ENCODE measurements around the gene GRAMD1B. TPM values are rescaled to one million over a fixed set of nuclear protein-coding genes. Genes with fewer than 3 reads are reported as not detected.

GRAMD1B gene
- total and polyA plus RNA-seq, 12 donors = 7.3 to 41.0 (median 21.0) TPM

DNA sequence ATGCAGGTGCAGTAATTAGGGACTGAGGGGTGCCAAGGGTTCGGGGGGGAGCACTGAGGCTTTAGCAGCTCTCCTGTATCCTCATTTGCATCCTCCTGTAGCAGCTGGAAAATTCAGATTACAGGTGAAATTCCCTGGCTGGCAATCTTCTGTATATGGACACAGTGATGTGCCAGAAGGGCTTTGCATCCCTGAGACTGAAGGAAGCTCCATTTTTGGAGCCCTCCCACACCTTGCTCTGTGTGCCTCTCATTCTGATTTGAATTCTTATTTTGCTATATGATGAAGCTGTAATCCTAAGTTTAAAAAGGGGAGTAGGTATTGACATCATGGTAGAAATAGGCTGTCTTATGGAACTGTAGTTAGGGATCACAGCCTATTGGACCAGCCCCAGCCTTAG, 177.7 kb downstream of the GRAMD1B start:
- DNase-seq (no peak), ATAC-seq (no peak)
- no peaks in the 10 kb centered on the region for H3K27me3 ChIP-seq
- peaks cover 0 to 90% (median 0%) of the 10 kb centered on the region in 9 donors for H3K36me3 ChIP-seq
- no peaks in the 10 kb centered on the region for H3K9me3 ChIP-seq
- no peak overlapping the region for H3K27ac ChIP-seq
- no peak overlapping the region for H3K4me3 ChIP-seq
- TF ChIP-seq, protein P1, sequence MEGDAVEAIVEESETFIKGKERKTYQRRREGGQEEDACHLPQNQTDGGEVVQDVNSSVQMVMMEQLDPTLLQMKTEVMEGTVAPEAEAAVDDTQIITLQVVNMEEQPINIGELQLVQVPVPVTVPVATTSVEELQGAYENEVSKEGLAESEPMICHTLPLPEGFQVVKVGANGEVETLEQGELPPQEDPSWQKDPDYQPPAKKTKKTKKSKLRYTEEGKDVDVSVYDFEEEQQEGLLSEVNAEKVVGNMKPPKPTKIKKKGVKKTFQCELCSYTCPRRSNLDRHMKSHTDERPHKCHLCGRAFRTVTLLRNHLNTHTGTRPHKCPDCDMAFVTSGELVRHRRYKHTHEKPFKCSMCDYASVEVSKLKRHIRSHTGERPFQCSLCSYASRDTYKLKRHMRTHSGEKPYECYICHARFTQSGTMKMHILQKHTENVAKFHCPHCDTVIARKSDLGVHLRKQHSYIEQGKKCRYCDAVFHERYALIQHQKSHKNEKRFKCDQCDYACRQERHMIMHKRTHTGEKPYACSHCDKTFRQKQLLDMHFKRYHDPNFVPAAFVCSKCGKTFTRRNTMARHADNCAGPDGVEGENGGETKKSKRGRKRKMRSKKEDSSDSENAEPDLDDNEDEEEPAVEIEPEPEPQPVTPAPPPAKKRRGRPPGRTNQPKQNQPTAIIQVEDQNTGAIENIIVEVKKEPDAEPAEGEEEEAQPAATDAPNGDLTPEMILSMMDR (IDR thresholded peaks at IDR 0.05) = no peak
- H3K4me1 ChIP-seq = peaks cover 0 to 19% (median 0%) of the 10 kb centered on the region in 9 donors
- intact Hi-C loops (cut with DNase I) = no loop called here
- WGBS, 2 donors = 86 to 90% methylated on average over 1 of the region's 1 CpG

DNA sequence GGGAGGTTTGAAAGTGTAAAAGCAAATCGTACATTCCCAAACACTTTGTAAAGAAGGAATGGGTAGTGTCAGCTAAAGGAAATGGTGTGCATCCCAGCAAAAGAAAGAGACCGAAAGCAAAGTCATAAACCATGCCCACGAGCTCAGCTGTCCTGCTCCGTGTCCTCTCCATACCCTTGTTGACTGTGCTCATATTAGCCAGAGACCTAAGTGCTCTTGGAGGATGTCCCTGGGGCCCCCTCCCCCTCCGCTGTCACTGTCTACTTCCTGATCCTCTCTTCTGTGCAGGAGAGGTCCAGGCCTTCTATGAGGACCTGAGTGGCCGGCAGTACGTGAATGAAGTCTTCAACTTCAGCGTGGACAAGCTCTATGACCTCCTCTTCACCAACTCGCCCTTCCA, 178.3 kb downstream of the GRAMD1B start:
- Histone ChIP-seq H3K9me3 (no peaks in the 10 kb centered on the region), H3K27ac (no peak overlapping the region), H3K27me3 (no peaks in the 10 kb centered on the region), H3K4me1 (peaks cover 0 to 14% (median 0%) of the 10 kb centered on the region in 9 donors), H3K4me3 (no peak overlapping the region), H3K36me3 (peaks cover 0 to 90% (median 0%) of the 10 kb centered on the region in 9 donors)
- ATAC-seq (peak in 2 of 8 donors; percentile 11 to 54), DNase-seq (no peak)
- 86 to 87% methylated on average over 9 of the region's 9 CpGs for WGBS, 2 donors
- TF ChIP-seq, protein P1 (IDR thresholded peaks at IDR 0.05) = no peak
- intact Hi-C loops (cut with DNase I) = no loop called here

DNA sequence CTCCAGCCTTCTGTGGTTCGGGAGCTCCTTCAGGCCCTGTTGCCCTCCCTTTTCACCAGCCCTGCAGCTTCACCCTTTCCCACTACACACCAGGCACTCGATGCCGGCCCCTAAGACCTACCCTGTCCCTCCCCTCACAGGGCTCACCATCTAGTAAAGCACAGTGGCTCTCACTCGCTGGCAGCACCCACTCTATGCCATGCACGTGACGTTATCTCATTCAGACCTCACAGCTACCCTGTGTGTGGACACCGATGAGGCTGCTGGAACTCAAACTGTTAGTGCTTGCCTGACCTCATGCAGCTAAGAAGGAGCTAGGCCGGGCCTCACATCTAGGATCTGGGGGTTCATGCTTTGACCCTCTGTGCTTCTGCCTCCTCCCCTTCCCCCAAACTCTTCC, 178.9 kb downstream of the GRAMD1B start:
- Histone ChIP-seq H3K9me3 (no peaks in the 10 kb centered on the region), H3K27me3 (no peaks in the 10 kb centered on the region), H3K4me1 (peaks cover 0 to 8% (median 0%) of the 10 kb centered on the region in 9 donors), H3K27ac (no peak overlapping the region), H3K4me3 (no peak overlapping the region), H3K36me3 (peaks cover 0 to 91% (median 0%) of the 10 kb centered on the region in 9 donors)
- TF ChIP-seq, protein P1 (IDR thresholded peaks at IDR 0.05) = no peak
- DNase-seq (no peak), ATAC-seq (peak in 6 of 8 donors; percentile 14 to 72 (median 40))
- intact Hi-C loops (cut with DNase I) = no loop called here
- WGBS, 2 donors = 81 to 88% methylated on average over 8 of the region's 8 CpGs

DNA sequence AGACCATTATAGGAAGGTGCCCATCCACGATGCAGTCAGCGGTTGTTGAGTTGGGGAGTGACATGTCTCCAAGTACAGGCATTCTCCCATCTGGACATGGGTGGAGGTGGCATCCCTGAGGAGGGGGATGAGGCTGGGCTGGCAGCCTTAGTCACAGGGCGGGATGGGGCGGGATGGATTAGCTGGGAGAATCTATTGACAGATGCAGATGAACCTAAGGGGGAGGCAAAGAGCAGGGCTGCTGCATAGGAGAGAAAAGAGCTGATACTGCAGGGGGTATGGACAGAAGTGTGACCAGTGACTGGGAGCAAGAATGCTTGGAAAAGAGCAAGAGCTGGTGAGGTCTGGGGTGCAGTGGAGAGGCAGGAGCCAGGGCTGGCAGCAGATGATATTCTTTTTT, 181.6 kb downstream of the GRAMD1B start:
- peaks cover 0 to 85% (median 0%) of the 10 kb centered on the region in 9 donors for H3K36me3 ChIP-seq
- no peaks in the 10 kb centered on the region for H3K9me3 ChIP-seq

More for the DNA sequence above, 181.6 kb downstream of the GRAMD1B start:
- Histone ChIP-seq H3K4me3 (no peak overlapping the region), H3K27me3 (no peaks in the 10 kb centered on the region), H3K27ac (no peak overlapping the region), H3K4me1 (peaks cover 0 to 13% (median 4%) of the 10 kb centered on the region in 9 donors)
- TF ChIP-seq, protein P1 (IDR thresholded peaks at IDR 0.05) = no peak
- intact Hi-C loops (cut with DNase I) = no loop called here
- 94 to 95% methylated on average over 4 of the region's 4 CpGs for WGBS, 2 donors
- ATAC-seq (no peak), DNase-seq (no peak)

Data from heart right ventricle (tissue), 16 donors.